GM04503 (cell line): ENCODE measurements around the gene CCNI.
"Not testable (repeated sequence)": the region's sequence is repeated elsewhere in the genome, so short reads cannot be mapped to it uniquely, and the experiment has no call there.

Experiments
- DNase-seq: peaks from one replicate; pipeline ENCODE4 v3.0.0-alpha.2; 2012; ENCODE audit warnings: low read depth

CCNI gene

DNA sequence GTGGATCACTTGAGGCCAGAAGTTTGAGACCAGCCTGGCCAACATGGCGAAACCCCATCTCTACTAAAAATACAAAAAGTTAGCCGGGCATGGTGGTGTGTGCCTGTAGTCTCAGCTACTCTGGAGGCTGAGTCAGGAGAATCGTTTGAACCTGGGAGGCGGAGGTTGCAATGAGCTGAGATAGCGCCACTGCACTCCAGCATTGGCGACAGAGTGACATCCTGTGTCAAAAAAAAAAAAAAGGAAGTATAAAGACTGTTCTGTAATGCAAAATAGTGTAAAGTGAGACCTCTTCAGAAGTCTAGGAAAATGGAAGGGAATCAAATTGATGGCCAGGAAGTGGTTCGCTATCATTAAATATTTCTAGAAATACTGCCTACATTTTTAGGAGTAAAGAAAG, 5.0 kb upstream of the CCNI start:
- DNase-seq = not testable (repeated sequence)

DNA sequence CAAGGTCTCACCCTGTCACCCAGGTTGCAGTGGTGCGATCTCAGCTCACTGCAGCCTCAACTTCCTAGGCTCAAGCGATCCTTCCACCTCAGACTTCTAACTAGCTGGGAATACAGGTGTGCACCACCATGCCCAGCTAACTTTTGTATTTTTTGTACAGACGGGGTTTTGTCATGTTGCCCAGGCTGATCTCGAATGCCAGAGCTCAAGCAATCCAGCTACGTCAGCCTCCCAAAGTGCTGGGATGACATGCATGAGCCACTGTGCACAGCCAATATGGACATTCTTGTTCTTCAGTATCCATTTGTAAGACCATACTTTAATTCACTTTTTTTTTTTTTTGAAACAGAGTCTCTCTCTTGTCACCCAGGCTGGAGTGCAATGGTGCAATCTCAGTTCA, 3.5 kb upstream of the CCNI start:
- no peak for DNase-seq

DNA sequence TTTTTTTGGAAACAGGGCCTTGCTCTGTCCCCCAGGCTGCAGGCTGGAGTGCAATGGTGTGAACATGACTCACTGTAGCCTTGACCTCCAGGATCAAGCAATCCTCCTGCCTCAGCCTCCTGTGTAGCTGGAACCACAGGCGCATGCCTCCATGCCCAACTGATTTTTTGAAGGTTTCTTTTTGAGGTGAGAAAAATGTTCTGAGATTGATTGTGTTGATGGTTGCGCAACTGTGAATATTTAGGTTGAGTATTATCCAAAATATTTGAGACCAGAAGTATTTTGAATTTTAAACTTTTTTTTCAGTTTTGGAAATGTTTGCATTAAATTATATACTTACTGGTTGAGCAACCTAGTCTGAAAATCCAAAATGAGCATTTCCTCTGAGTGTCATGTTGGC, 2.6 kb upstream of the CCNI start:
- DNase-seq = no peak

DNA sequence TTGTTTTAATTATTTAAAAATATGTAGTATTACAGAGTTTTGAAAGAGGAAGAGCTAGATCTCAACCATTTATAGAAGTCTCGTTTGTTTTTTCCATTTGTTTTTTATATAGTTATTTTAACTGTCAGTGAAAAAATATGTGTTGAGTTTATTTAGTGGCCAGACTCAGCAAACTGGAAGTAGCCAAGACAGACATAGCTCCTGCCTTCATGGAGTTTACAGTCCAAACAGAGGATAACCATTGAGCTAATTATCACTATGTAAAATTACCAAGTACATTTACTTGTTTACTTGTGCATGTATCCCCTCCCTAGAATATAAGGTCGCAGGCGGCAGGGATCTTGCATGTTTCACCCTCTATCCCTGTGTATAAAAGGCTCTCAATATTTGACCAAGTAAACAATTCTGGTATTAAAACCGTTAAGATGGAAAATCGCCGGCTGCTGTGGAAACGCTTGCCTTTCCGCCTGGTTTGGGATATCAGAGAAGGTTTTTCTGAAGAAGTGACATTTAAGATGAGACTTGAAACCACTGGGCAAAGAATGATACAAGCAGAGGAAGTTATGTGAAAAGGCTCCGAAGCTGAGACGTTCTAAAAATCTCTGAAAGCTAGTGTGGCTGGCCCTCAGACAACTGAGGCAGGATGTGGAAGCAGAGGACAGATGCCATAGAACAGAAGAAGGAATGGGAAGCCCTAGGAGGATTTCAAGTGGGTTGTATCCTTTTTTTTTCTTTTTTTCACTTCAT, 1.3 kb upstream of the CCNI start:
- no peak for DNase-seq

DNA sequence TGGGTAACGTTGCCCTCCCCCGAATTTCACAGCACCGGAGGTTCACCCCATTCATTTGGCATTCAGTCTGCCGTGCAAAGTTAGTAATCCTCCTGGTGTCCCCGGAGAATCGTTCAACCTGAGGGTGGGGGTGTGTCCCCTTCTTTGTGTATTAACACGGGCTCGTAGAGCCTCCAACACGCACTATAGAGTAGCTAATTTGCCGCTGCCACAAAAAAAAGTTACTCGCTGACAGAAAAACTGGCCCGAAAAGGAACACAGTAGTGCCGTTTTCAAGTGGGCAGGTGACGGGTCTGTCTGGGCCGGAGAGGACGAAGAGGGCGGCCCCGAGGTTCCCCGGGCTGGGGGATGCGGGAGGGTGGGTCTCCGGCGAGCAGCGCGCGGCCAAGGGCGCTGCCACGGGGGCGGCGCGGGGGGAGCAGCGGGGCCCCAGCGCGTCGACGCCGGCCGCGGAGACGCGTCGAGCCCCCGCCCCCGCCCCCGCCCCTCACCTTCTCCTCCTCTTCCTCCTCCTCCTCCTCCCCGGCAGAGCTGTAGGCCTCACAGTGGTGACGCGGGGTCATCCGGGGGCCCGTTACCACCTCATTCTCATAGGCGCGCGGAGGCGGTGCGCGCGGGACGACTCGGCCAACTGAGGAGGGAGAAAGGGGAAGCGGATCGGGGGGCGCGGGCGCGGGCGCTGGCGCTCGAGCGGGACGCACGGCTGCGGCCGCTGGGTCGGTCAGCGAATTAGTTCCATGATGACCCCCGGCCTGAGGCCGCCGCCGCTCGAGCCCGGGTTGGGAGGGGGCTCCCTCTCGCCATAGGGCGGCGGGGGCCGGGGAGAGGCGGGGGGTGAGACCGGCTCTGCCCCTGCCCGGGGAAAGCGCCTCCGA, 571 bp downstream of the CCNI start:
- DNase-seq = no peak

DNA sequence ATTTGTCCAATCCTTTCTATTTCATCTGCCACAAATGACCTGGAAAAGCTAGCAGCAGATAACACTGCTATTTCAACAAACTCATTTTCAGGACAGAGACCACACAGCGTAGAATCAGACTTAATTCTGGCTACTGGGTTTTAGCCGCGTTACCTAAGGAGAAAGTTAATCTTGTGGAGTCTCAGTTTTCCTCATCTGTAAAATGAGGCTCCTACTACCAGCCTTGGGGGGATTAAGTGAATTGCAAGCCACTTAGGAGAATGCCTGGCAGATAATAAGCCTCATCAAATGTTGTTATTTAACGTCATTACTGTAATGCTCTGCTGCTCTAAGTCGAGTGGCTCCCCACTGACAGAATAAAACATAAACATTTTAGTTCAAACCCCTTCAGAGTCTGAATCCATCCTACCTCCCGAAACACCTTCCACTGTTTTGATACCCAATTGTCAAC, 1.4 kb downstream of the CCNI start:
- no peak for DNase-seq

DNA sequence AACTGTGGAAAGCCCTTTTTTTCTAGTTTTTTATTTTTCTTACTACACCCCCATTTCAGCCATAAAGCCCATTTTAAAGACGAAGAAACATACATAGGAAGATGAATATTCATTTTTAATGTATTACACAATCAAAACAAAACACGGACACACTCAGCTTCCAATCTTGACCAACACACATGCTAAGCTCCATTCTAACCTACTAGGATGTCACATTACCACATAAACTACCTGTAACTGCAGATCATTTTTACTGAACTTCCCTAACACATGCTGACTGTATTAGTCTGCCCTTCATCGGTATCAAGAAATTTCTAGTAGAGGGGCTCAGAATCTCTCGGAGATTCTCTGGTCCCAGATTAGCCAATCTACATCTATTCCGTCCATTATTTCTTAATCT, 1.8 kb downstream of the CCNI start:
- no peak for DNase-seq

DNA sequence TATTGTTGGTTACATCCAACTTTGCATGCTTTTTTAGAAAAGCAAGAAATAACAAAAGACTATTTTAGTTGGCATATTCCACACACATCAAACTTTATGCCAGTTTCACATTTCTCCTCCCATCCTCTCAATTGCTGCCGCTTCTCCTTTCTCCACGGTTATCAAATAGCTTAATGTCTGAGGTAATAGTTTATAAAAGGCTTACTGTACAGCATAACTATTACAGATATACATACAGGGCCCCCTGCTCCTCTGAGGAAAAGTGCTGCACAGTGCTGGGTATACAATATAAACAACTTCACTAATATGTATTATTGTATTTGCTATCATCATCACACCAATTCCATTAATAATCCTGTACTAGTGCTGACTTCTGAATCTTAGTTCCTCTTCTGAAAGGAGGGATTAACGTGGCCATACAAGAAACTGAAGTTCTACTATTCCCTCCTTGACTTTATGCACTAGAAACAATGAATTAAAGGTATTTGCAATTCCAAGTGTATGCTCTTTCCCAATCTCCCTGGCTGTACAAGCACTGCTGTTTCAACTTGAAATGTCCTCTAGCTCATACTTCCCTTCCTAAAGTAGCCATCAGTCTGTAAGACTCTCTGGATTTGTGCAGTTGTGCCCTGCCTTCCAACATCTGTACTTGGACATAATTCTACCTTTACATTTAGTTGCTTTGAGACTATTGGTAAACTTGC, 2.5 kb downstream of the CCNI start:
- no peak for DNase-seq

DNA sequence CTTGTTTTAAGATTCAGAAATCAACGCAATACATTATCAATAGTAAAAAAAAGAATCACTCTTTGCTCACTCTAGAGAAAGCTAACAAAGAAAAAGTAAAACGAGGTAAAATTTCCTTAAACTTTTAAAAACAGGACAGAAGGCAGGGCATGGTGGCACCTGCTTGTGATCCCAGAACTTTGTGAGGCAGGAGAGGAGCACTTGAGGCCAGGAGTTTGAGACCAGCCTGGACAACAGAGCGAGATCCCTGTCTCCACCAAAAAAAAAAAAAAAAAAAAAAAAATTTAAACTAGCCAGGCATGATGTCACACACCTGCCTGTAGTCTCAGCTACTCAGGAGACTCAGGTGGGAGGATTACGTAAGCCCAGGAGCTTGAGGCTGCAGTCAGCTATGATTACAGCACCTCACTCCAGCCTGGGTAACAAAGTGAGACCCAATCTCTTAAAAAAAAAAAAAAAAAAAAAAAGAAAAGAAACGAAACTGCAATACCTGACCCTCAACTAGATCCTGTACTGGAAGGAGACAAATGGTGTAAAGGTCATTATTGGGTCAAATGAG, 3.5 kb downstream of the CCNI start:
- DNase-seq = no peak

DNA sequence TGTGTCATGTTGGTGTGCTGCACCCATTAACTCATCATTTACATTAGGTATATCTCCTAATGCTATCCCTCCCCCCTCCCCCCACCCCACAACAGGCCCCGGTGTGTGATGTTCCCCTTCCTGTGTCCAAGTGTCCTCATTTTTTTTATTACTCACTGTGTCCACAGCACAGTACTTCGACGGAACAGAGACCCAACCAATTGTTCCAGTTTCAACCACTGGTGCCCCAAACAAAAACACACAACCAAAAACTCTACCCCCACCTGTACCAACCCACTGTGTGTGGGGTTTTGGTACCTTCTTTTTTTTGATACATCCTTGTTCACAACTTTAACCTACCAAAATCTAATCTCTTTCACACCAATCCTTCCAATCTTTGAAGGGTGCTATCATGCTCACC, 6.3 kb downstream of the CCNI start:
- not testable (repeated sequence) for DNase-seq

DNA sequence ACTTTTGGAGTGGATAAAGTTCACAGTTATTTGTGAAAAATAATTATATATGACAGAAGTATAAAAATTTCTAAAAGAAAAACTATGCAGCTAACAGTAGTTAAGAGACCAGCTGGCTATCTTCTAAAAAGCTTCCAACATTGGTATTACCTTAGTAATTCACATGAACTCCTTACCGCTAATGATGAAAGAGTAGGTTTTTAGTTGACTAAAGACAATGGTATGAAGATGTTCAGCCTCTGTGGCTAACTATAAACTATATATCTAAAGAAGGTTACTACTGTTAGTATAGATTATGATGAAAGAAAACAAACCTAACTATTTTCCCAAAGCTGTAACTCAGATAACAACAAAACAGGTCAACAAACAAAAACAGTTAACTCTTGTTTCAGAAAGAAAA, 10.4 kb downstream of the CCNI start:
- DNase-seq = no peak

DNA sequence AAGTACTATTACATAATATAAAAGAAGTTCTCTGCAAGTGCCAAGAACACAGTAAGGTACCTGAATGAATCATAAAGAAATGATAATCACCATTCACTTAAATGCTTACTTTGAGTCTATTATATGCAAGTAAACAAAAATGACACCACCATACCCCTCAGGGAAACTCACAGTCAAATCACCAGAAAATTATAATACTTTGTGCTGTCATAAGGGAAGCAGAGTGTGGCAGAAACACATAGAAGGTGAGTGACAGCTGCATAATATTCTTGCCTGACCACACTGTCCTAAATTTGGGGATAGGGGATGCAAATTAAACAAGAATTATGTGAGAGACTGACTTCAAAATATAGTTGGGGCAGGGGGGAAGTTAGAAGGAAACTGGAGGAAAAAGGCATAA, 12.9 kb downstream of the CCNI start:
- no peak for DNase-seq

DNA sequence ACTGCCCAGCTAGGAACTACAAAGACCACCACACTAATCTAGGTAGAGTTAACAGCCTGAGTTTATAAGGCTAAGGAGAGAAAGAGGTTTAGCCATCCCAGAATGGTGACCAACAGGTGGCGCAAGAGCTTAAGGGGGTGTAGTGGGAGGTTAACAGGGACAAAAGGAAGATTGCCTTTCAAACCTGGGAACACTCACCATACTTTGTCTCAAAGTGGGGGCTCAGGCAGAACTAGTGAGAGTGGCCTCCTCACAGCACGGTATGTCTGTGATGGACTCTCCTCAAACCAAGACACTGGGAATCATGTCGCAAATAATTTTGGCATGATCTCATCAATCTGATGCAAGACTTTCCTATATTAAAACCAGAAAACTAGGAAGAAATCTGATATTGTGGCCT, 23.4 kb downstream of the CCNI start:
- no peak for DNase-seq

DNA sequence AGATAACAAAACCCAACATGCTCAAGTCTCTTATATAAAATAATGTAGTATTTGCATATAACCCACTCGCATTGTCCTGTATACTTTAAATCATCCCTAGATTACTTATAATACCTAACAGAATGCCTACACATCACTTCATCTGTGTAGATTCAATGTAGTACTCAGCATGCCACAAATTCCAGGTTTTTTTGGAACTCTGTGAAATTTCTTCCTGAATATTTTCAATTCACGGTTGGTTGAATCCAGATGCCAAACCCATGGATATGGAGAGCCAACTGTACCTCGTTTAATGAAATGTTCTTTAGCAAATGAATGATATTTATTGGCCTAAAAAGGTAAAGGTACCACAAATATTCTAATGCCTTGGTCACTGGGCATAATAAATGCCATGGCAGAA, 24.8 kb downstream of the CCNI start:
- no peak for DNase-seq

DNA sequence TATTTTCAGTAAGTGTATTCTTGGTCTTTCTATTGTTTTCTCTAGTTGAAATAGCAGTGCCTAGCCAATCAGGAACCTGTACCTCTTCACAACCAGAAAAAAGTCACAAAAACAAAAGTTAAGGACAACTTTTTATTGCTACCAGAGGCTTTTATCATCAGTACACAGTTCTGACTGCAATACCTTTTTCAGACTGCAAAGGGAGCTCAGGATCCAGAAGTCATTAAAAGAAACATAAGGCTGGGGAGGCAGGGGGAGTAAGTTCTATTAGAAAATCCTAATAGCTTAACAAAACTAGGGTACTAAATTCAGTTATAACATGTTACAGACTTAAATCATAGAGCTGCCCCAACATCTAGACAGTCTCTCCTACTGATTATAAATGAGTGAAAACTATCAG, 28.8 kb downstream of the CCNI start:
- no peak for DNase-seq

DNA sequence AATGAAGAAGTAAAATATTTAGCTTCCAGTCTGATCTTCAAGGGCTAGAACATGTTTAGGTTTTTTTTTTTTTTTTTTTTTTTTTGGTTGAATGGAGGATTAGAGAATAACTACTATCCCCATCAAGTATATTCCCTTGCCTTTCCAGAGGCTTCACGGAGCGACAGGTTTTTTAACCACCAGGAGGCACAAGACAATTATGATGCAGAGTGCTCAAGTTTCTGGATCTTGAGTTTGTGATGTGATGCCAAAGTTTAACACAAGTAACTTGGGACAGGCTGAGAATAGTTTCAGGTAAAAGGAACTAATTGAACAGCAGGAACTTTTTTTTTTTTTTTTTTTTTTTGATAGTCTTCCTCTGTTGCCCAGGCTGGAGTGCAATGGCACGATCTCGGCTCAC, 30.3 kb downstream of the CCNI start:
- DNase-seq = no peak

DNA sequence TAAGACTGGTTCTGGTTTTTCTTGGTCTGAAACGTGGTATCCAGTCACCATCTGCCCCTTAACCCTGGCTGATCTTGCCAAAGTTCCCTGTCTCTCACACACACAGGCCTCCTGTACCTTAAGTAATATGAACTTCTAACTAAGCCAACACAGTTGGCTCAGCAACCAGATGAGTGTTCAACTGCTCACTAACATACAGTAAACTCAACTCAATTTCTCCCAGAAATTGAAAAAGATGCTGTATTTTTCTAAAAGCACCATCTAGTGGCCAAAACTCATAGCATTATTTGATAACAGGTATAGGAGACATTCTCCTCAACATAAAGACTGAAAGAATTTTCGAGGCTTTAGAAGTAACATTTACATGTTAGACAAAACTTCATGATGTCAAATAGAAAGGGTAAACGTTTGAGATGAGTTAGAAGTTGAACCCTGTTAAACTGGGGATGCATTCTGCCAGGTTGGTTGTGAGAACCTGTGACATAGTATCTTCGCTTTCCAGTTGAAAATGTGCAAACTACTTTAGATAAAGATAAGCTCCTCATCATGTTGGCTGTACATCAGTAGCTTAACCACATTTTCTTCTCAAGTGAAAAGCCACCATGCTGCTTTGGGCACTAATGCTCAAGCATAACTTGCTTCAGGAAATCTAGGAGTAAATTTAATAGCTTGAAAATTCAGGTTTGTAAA, 31.2 kb downstream of the CCNI start:
- no peak for DNase-seq

DNA sequence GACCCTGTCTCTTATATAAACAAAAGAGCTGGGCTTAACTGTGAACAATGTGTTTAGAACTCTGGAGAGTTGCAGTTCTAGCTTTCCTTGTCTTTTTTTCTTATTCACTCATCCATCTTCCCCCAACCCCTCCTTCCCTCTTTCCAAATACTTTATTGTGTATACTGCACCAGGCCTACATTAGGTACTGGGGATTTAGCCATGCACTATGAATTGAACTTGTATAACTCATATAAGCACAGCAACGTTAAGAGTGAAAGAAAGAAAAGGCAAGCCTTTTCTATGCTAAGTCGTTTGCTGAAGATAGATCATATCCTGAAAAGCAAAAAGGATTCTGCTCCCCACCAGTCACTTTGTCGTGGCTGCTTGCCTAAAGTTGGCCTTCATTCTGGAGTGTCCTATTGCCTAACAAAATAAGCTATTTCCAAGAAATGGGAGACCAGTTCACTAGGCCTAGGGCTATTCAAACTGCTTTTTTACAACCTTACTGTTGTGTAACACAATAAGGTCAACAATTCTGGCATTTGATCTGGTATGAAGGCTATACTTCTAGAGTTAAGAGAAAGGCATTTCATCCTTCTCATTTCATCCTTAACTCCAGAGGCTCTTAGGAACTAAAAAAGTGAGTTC, 32.2 kb downstream of the CCNI start:
- DNase-seq = peak; percentile 66

DNA sequence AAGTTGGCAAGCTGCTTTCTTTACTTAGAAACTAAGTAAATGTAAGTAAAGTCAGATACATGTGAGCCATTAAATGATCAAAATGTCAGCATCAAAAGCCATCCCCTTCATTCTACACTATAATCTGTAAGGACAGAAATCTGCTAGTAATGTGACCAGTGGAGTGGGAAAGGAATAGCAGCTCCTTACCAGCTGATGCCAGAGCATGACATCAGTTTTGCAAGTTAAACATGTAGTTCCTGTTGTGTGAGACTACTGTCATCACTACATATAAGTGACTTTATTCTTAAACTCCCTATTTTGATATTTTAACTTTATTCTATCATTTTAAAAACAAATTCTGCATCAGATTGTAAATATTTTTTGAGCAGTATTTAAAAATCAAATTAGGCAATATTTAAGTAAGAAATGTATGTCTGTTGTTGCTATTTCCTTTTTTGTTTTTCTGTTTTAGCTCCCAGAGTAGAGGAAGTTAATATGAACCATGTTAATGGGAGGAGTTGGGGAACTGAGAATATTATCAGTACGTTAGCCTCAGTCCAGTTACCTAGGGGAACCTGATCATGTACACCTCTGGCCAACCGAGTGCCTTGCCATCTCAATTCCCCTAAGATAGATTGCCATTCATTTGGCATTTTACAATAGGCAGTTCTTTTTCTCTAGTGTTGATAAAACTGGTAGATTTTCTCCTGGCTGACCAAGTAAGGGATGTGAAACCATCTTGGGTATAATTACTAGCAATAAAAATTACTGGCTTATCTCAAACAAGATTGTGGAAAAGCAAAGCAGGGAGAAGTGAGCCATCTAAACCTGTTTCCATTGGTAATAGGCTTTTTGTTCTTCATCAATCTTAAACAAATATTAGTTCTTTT, 34.7 kb downstream of the CCNI start:
- DNase-seq = no peak

DNA sequence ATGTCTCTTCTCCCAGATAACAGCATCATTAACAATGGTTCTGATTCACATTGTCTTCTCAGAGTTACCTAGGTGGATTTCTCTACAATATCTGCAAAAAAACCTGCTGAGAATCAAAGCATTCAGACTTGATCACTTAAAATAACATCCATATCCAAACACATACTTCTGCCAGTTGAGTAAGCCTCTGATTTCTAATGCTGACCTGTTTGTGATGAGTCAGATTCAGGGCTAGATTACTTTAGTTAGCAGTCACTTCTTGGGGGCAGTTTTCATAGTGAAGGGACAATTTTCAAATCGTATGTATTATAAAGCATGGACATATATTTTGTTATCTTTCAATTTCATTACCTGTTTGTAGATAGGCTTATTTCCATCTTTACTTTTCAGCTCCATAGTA, 35.5 kb downstream of the CCNI start:
- no peak for DNase-seq
